Stimulated activated CD8-positive, alpha-beta memory T cell treated with anti-CD3 and anti-CD28 coated beads, Interleukin-12 subunit alpha, Interleukin-12 subunit beta, amount 100 ng/mL, for 4 hours (primary cell): ENCODE data around the gene DCDC1.

Experiments
- DNase-seq: peaks from one replicate; pipeline ENCODE4 v3.0.0-alpha.2; 2020; ENCODE audit warnings: low read depth

Gene DCDC1

GRCh38 chr11:30852645-30853044, 516.9 kb downstream of the DCDC1 start:
- DNase-seq, result no peak

- DNase-seq, result no peak
Observed at GRCh38 chr11:30852091-30852490, 517.4 kb downstream of the DCDC1 start.

- DNase-seq, result no peak
Observed at GRCh38 chr11:30837252-30837651, 532.3 kb downstream of the DCDC1 start.

- DNase-seq, result no peak
Observed at GRCh38 chr11:30832831-30833230, 536.7 kb downstream of the DCDC1 start.

- DNase-seq, result no peak
Observed at GRCh38 chr11:30830681-30831080, 538.9 kb downstream of the DCDC1 start.

- DNase-seq, result no peak
Observed at GRCh38 chr11:30826911-30827310, 542.6 kb downstream of the DCDC1 start.

- no peak for DNase-seq
Observed at GRCh38 chr11:30825723-30826122, 543.8 kb downstream of the DCDC1 start.

GRCh38 chr11:30823119-30823518, 546.4 kb downstream of the DCDC1 start:
- DNase-seq, result no peak

- no peak for DNase-seq
Observed at GRCh38 chr11:30821438-30821965, 548.0 kb downstream of the DCDC1 start.

GRCh38 chr11:30818721-30819120, 550.8 kb downstream of the DCDC1 start:
- no peak for DNase-seq

- DNase-seq, result no peak
Observed at GRCh38 chr11:30816959-30817880, 552.3 kb downstream of the DCDC1 start.

GRCh38 chr11:30815619-30816018, 553.9 kb downstream of the DCDC1 start:
- no peak for DNase-seq

GRCh38 chr11:30814737-30815136, 554.8 kb downstream of the DCDC1 start:
- no peak for DNase-seq
